ENCODE measurements around the gene MTSS2. TPM values are rescaled to one million over a fixed set of nuclear protein-coding genes. Genes with fewer than 3 reads are reported as not detected.

The MTSS2 gene
- total RNA-seq, 4 donors from 2014 or later, result 3.4 to 31.1 (median 8.5) TPM

GRCh38 chr16:70661918-70662641 is 23.8 kb downstream of the MTSS2 start:
- TF ChIP-seq CTCF (IDR thresholded peaks at IDR 0.05; ENCODE audit: low read depth), result no peak

- TF ChIP-seq CTCF (IDR thresholded peaks at IDR 0.05; ENCODE audit: low read depth), result no peak
These were observed 24.3 kb downstream of the MTSS2 start for GRCh38 chr16:70661534-70661917.

GRCh38 chr16:70660672-70661350 is 25.0 kb downstream of the MTSS2 start:
- no peak for TF ChIP-seq CTCF (IDR thresholded peaks at IDR 0.05; ENCODE audit: low read depth)

- TF ChIP-seq CTCF (IDR thresholded peaks at IDR 0.05; ENCODE audit: low read depth), result no peak
These were observed 25.7 kb downstream of the MTSS2 start for GRCh38 chr16:70659953-70660671.

- no peak for TF ChIP-seq CTCF (IDR thresholded peaks at IDR 0.05; ENCODE audit: low read depth)
These were observed 26.3 kb downstream of the MTSS2 start for GRCh38 chr16:70659546-70659945.

GRCh38 chr16:70658921-70659320 is 26.9 kb downstream of the MTSS2 start:
- no peak for TF ChIP-seq CTCF (IDR thresholded peaks at IDR 0.05; ENCODE audit: low read depth)

- no peak for TF ChIP-seq CTCF (IDR thresholded peaks at IDR 0.05; ENCODE audit: low read depth)
These were observed 27.9 kb downstream of the MTSS2 start for GRCh38 chr16:70657956-70658355.
